ENCODE measurements around the gene GLMP. TPM values are rescaled to one million over a fixed set of nuclear protein-coding genes. Genes with fewer than 3 reads are reported as not detected.
A peak's percentile ranks its signal among the peaks of the same experiment; 100 is the strongest.

GLMP gene
- total RNA-seq, 2 donors from 2014 or later, result 70.3 to 85.1 TPM

GRCh38 chr1:156303241-156303640, 7.8 kb upstream of the GLMP start:
- no peak for DNase-seq
- WGBS, 2 experiments (ENCODE audit: insufficient coverage in 1 of 2, insufficient read length in 1 of 2), result 90 to 100% methylated on average over 1 to 4 of the region's 4 CpGs
- Histone ChIP-seq H3K36me3 (ENCODE audit: control insufficient read depth, insufficient read depth, low read length) (peaks cover 35% of the 10 kb centered on the region), H3K4me3 (ENCODE audit: low read length) (no peak overlapping the region), H3K27me3 (ENCODE audit: control insufficient read depth, insufficient read depth, low read length, poor library complexity, severe bottlenecking) (no peaks in the 10 kb centered on the region), H3K27ac (ENCODE audit: low read depth, low read length) (no peak overlapping the region), H3K9me3 (ENCODE audit: control insufficient read depth, low read length) (no peaks in the 10 kb centered on the region), H3K9ac (ENCODE audit: extremely low read depth, low read length, poor library complexity, severe bottlenecking) (no peak overlapping the region), H3K4me1 (ENCODE audit: control insufficient read depth, insufficient read depth, low read length) (no peaks in the 10 kb centered on the region)
- TF ChIP-seq CTCF (conservative IDR thresholded peaks at IDR 0.05), result no peak
- H3K4me3 Mint-ChIP-seq, result no peak overlapping the region
- peaks cover 32% of the 10 kb centered on the region for H3K36me3 Mint-ChIP-seq (ENCODE audit: low read depth)
- H3K9me3 Mint-ChIP-seq, result no peaks in the 10 kb centered on the region
- no peaks in the 10 kb centered on the region for H3K27me3 Mint-ChIP-seq (ENCODE audit: insufficient read depth)
- H3K27ac Mint-ChIP-seq, result no peak overlapping the region
- no peaks in the 10 kb centered on the region for H3K4me1 Mint-ChIP-seq

GRCh38 chr1:156298852-156299357, 3.4 kb upstream of the GLMP start, which contains the start of gene VHLL:
VHLL (minus strand) TSS chr1:156299307; CDS start chr1:156299189, 118 bp downstream.
- H3K36me3 Mint-ChIP-seq (ENCODE audit: low read depth), result peaks cover 9% of the 10 kb centered on the region
- H3K4me3 Mint-ChIP-seq, result no peak within 1 kb of the TSS
- H3K9me3 Mint-ChIP-seq, result no peaks in the 10 kb centered on the region
- no peak for DNase-seq
- TF ChIP-seq CTCF (conservative IDR thresholded peaks at IDR 0.05), result no peak
- Histone ChIP-seq H3K4me3 (ENCODE audit: low read length) (no peak within 1 kb of the TSS), H3K4me1 (ENCODE audit: control insufficient read depth, insufficient read depth, low read length) (peaks cover 3% of the 10 kb centered on the region), H3K27ac (ENCODE audit: low read depth, low read length) (no peak within 1 kb of the TSS), H3K27me3 (ENCODE audit: control insufficient read depth, insufficient read depth, low read length, poor library complexity, severe bottlenecking) (no peaks in the 10 kb centered on the region), H3K9ac (ENCODE audit: extremely low read depth, low read length, poor library complexity, severe bottlenecking) (no peak within 1 kb of the TSS), H3K9me3 (ENCODE audit: control insufficient read depth, low read length) (no peaks in the 10 kb centered on the region), H3K36me3 (ENCODE audit: control insufficient read depth, insufficient read depth, low read length) (peaks cover 10% of the 10 kb centered on the region)
- H3K4me1 Mint-ChIP-seq, result peaks cover 8% of the 10 kb centered on the region
- no peak within 1 kb of the TSS for H3K27ac Mint-ChIP-seq
- WGBS, 2 experiments (ENCODE audit: insufficient coverage in 1 of 2, insufficient read length in 1 of 2), result 93 to 95% methylated on average over 15 to 19 of the region's 19 CpGs
- no peaks in the 10 kb centered on the region for H3K27me3 Mint-ChIP-seq (ENCODE audit: insufficient read depth)

GRCh38 chr1:156293895-156294294, 1.6 kb downstream of the GLMP start:
- no peak for TF ChIP-seq CTCF (conservative IDR thresholded peaks at IDR 0.05)
- Histone ChIP-seq H3K9ac (ENCODE audit: extremely low read depth, low read length, poor library complexity, severe bottlenecking) (no peak overlapping the region), H3K27me3 (ENCODE audit: control insufficient read depth, insufficient read depth, low read length, poor library complexity, severe bottlenecking) (no peaks in the 10 kb centered on the region), H3K27ac (ENCODE audit: low read depth, low read length) (no peak overlapping the region), H3K9me3 (ENCODE audit: control insufficient read depth, low read length) (no peaks in the 10 kb centered on the region), H3K4me3 (ENCODE audit: low read length) (no peak overlapping the region), H3K4me1 (ENCODE audit: control insufficient read depth, insufficient read depth, low read length) (peaks cover 7% of the 10 kb centered on the region), H3K36me3 (ENCODE audit: control insufficient read depth, insufficient read depth, low read length) (no peaks in the 10 kb centered on the region)
- Mint-ChIP-seq H3K27ac (no peak overlapping the region), H3K36me3 (ENCODE audit: low read depth) (peaks cover 12% of the 10 kb centered on the region), H3K4me1 (peaks cover 17% of the 10 kb centered on the region), H3K27me3 (ENCODE audit: insufficient read depth) (no peaks in the 10 kb centered on the region), H3K9me3 (no peaks in the 10 kb centered on the region), H3K4me3 (peak overlapping the region; percentile 82)
- no peak for DNase-seq
- WGBS, 2 experiments (ENCODE audit: insufficient coverage in 1 of 2, insufficient read length in 1 of 2), result 89 to 95% methylated on average over 3 to 9 of the region's 9 CpGs
